Measurements from ENCODE around the gene MACROD2.

MACROD2 gene

DNA sequence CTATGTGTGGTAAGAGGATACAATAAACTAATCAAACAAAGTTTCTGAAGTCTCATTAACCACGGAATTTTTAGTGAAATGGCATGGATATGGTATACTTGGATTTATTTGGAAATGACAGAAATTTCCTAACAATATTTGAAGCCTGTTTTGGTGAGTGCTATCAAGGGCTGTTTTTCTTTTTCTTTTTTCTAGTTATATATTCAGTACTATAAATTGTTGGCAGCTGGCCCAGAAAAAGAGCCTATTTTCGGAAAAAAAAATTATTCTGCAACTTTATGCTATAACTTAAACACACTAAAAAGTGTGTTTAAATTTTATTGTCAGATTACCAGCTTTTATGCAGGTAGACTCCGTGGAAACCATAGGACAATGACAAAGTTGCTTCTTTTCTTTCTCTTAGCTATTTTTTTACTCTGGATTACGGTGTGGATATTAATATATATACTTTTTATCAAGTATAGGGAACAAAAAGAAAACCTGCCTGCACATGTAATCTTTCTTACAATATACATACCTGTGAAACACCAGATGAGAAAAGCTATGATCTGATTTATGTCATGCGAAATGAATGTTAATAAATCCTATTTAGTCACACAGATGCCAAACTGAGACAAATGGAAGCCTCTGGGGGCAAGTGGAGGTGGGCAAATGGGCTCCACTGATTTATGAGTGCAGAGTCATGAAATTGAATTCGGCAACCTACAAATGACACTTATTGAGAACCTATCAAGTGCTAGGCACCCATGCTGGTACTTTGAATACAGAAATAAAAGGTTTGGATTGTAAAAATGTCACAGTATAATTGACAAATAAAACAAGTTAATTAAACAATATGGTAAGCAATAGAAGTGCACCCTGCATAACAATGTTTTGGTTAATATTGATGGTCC lies 1261.6 kb downstream of the MACROD2 start:
- no peak overlapping the region for H3K27ac ChIP-seq
- no peak for TF ChIP-seq ZFX (IDR thresholded peaks at IDR 0.05)
- TF ChIP-seq, protein P1, sequence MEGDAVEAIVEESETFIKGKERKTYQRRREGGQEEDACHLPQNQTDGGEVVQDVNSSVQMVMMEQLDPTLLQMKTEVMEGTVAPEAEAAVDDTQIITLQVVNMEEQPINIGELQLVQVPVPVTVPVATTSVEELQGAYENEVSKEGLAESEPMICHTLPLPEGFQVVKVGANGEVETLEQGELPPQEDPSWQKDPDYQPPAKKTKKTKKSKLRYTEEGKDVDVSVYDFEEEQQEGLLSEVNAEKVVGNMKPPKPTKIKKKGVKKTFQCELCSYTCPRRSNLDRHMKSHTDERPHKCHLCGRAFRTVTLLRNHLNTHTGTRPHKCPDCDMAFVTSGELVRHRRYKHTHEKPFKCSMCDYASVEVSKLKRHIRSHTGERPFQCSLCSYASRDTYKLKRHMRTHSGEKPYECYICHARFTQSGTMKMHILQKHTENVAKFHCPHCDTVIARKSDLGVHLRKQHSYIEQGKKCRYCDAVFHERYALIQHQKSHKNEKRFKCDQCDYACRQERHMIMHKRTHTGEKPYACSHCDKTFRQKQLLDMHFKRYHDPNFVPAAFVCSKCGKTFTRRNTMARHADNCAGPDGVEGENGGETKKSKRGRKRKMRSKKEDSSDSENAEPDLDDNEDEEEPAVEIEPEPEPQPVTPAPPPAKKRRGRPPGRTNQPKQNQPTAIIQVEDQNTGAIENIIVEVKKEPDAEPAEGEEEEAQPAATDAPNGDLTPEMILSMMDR (conservative IDR thresholded peaks at IDR 0.05): no peak

DNA sequence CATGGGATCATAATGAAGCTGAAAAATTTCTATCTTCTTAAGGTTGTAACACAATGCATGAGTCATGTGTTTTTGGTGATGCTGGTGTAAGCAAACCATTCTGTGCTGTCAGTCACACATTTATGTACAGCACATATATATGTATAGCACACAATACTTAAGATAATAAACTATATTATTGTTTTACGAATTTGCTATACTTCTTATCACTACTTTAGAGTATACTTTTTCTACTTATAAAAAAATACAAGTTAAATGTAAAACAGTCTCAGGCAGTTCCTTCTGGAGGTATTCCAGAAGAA lies 1262.2 kb downstream of the MACROD2 start:
- H3K27ac ChIP-seq: no peak overlapping the region
- TF ChIP-seq, protein P1 (conservative IDR thresholded peaks at IDR 0.05): no peak

DNA sequence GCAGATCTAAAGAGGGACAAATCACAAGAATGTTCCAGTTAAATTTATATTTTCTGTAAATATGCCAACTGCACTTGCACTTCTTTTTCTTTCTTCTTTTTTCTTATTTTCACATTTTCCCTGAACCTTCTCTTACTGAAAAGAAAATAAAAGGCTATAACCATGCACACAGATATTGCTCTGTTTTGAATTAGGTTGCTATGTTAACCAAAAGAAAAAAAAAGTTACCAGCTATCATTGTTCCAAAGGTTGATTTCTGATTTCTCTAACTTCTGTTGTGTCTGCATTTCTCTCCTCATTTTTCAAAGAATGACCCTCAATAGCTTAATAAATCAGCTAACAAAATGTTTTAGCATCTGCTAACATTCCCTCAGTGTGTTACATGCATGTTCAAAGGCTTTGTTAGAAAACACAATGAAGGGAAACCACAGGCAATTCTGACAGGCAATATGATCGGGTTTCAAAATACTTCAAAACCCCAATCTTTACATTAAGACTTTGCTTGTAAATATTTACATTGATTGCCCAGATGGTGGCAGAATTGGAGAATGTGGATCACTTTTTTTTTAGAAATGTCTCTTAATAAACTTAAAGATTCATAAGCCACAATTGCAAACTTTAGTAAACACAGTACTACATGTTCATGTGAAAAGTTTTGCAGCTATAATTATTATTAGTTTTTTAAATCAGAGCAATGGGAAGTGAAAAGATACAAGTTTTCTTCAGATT lies 1270.4 kb downstream of the MACROD2 start:
- TF ChIP-seq, protein P1 (conservative IDR thresholded peaks at IDR 0.05): no peak
- TF ChIP-seq ZFX (IDR thresholded peaks at IDR 0.05): no peak
- H3K27ac ChIP-seq: no peak overlapping the region

DNA sequence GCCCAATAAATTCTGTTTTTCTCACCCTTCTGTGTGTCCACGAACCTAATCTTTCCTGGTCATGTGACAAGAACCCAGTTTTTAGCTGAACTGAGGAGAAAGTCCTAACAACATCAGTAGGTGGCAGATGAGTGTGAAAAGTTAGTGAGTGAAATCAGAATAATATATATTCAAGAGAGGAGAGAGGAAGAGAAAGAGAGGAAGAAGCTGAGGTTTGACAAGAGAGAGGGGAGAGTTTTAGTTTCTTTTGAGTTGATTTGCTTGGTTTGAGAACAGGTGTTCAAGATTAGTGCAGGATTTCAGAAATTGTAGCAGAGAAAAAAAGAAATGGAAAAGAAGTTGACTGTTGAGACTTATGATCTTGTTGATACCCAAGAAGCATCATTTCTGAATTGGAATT lies 1272.6 kb downstream of the MACROD2 start:
- TF ChIP-seq ZFX (IDR thresholded peaks at IDR 0.05): no peak
- TF ChIP-seq, protein P1 (conservative IDR thresholded peaks at IDR 0.05): no peak
- H3K27ac ChIP-seq: no peak overlapping the region

DNA sequence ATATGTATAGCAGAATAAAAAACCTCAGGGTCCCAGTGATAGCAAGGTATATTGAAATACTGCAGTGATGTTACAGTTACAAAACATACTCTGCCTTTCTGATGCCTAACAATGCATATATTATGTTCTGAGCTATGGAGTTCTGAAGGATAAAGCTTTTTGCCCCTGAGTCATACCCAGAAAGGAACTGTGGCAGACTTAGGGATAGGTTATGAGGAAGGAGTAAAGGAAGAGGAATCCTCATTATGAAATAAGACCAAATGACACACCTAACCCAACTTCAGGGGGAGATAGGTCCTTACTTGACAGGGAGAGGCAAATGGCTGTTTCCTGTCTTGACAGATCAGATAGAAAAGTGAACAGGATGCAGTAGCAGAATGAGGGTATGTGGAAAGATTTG lies 1282.7 kb downstream of the MACROD2 start:
- H3K27ac ChIP-seq: no peak overlapping the region
- TF ChIP-seq, protein P1 (conservative IDR thresholded peaks at IDR 0.05): no peak
- no peak for TF ChIP-seq ZFX (IDR thresholded peaks at IDR 0.05)

DNA sequence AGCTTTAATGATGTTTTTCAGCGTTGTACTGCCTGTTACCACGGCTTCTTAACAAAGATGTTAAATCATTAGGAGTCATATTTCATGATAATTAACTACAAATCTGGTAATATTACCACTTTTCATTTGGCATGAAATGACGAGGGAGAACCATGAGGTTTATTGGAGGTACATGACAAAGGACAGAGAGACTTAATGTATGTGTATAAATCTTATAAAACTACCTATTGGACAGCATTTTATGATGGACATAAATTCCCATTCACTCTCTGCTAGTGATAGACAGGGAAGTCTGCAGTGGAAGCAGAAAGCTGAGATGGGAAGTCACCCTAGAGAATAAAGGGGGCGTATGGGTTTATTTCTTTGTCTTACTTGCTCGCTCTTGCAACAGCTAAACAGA lies 1292.0 kb downstream of the MACROD2 start:
- H3K27ac ChIP-seq: no peak overlapping the region
- TF ChIP-seq ZFX (IDR thresholded peaks at IDR 0.05): no peak
- TF ChIP-seq, protein P1 (conservative IDR thresholded peaks at IDR 0.05): no peak

DNA sequence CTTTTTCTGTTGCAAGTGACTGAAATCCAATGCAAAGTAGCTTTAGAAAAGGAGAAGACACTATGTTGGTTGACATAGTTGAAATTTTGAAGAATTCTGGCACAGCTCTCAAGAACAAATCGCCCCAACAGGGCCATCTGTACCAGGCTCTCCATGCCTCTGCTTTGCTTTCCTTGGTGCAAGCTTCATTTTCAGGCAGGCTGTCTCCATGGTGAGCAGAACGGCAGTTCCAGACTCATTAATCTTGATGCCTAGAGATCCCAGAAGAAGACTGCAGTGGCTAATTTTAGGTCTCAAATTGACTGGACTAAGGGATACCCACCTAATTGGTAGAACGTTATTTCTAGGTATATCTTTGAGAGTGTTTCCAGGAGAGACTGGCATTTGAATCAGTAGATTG lies 1292.8 kb downstream of the MACROD2 start:
- TF ChIP-seq, protein P1 (conservative IDR thresholded peaks at IDR 0.05): no peak
- no peak for TF ChIP-seq ZFX (IDR thresholded peaks at IDR 0.05)
- H3K27ac ChIP-seq: no peak overlapping the region
